GM21381 (cell line): Measurements from ENCODE around the gene SPTBN1.

Experiments
- ATAC-seq: cut with Tn5 transposase; IDR thresholded peaks from one replicate; pipeline ENCODE4 v1.9.1; 2021; ENCODE audit warnings: mild to moderate bottlenecking, moderate library complexity; ENCODE audit not compliant: unreplicated experiment

Gene SPTBN1

GRCh38 chr2:54627973-54628372 is 171.8 kb downstream of the SPTBN1 start:
- ATAC-seq, result no peak

- ATAC-seq, result no peak
Observed at GRCh38 chr2:54628418-54628817, 172.3 kb downstream of the SPTBN1 start.

GRCh38 chr2:54628957-54629356 is 172.8 kb downstream of the SPTBN1 start:
- ATAC-seq, result no peak

GRCh38 chr2:54629390-54629789 is 173.3 kb downstream of the SPTBN1 start:
- ATAC-seq, result no peak

- no peak for ATAC-seq
Observed at GRCh38 chr2:54629914-54630857, 174.1 kb downstream of the SPTBN1 start.

GRCh38 chr2:54630858-54631497 is 174.9 kb downstream of the SPTBN1 start:
- no peak for ATAC-seq

- ATAC-seq, result no peak
Observed at GRCh38 chr2:54631755-54632154, 175.6 kb downstream of the SPTBN1 start.

- ATAC-seq, result no peak
Observed at GRCh38 chr2:54632733-54633692, 176.9 kb downstream of the SPTBN1 start.

GRCh38 chr2:54634021-54634420 is 177.9 kb downstream of the SPTBN1 start:
- ATAC-seq, result no peak

GRCh38 chr2:54634564-54635511 is 178.7 kb downstream of the SPTBN1 start:
- peak; percentile 70 for ATAC-seq

GRCh38 chr2:54635554-54636152 is 179.5 kb downstream of the SPTBN1 start:
- no peak for ATAC-seq

GRCh38 chr2:54636415-54637139 is 180.4 kb downstream of the SPTBN1 start:
- ATAC-seq, result no peak

GRCh38 chr2:54638103-54638502 is 182.0 kb downstream of the SPTBN1 start:
- ATAC-seq, result peak; percentile 31

- ATAC-seq, result no peak
Observed at GRCh38 chr2:54638774-54639187, 182.7 kb downstream of the SPTBN1 start.

- ATAC-seq, result no peak
Observed at GRCh38 chr2:54639609-54640008, 183.5 kb downstream of the SPTBN1 start.

GRCh38 chr2:54640834-54641540 is 184.9 kb downstream of the SPTBN1 start:
- no peak for ATAC-seq

GRCh38 chr2:54641988-54642387 is 185.9 kb downstream of the SPTBN1 start:
- no peak for ATAC-seq
